Frontal cortex (tissue), 4 donors: Measurements from ENCODE around the gene PRSS8. TPM values are rescaled to one million over a fixed set of nuclear protein-coding genes. Genes with fewer than 3 reads are reported as not detected.
A peak's percentile ranks its signal among the peaks of the same experiment; 100 is the strongest.

Experiments used
- DNase-seq, 2 donors: peaks; one replicate each; pipeline ENCODE4 v3.0.0; 2012; ENCODE audit warnings: low spot score in 2 of 2
- FAIRE-seq: peaks from 2 replicates; lab custom pipeline; 2012; peaks lifted over from hg19 to GRCh38; lab: Jason Lieb, UNC
- total RNA-seq: library from RNA; depleted of rRNA; stranded (reverse); fragments of >200 nt; gene quantifications from one replicate; pipeline ENCODE4 v1.2.3, GENCODE V29; 2014
- donor health status: control.
- donor health status: control.
- donor health status: control.

Gene PRSS8
- total RNA-seq, 1 donor from 2014 or later: not detected

DNA sequence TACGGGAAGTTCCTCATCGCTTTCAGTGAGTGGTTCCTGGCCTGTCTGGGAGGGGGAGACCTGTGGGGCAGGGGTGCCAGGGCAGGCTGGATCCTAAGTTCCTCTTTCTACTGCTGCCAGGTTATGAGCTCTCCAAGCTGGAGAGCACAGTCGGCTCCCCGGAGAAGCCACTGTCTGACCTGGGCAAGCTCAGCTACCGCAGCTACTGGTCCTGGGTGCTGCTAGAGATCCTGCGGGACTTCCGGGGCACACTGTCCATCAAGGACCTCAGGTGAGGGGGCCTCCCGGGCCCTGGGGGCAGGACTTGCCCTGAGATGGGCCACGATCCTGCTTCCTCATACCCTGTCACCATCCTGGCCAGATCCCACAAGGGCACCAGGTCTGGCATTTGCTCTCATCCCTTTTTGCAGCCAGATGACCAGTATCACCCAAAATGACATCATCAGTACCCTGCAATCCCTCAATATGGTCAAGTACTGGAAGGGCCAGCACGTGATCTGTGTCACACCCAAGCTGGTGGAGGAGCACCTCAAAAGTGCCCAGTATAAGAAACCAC is 5.1 kb downstream of the PRSS8 start:
- no peak for FAIRE-seq

GRCh38 chr16:31129568-31130335 is 5.8 kb downstream of the PRSS8 start:
- peak in 1 of 2 donors; percentile 59 for DNase-seq
- FAIRE-seq: no peak

More for the DNA sequence above, 5.1 kb downstream of the PRSS8 start:
- DNase-seq: no peak

GRCh38 chr16:31128711-31129567 is 6.6 kb downstream of the PRSS8 start:
- peak in 1 of 2 donors; percentile 70 for DNase-seq
- no peak for FAIRE-seq

DNA sequence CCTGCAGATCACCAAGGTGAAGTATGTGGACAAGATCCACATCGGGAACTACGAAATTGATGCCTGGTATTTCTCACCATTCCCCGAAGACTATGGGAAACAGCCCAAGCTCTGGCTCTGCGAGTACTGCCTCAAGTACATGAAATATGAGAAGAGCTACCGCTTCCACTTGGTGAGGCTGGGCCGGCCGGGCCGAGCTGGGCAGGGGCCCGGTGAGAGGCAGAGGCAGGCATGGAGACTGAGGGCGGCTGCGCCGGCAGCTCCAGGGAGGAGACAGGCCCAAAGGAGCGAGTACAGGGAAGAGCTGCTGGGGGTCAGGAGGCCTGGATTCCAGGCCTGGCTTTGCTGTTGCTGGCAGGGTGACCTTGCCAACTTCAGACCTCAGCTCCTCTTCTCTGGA is 8.3 kb downstream of the PRSS8 start:
- FAIRE-seq: no peak
- DNase-seq: no peak

DNA sequence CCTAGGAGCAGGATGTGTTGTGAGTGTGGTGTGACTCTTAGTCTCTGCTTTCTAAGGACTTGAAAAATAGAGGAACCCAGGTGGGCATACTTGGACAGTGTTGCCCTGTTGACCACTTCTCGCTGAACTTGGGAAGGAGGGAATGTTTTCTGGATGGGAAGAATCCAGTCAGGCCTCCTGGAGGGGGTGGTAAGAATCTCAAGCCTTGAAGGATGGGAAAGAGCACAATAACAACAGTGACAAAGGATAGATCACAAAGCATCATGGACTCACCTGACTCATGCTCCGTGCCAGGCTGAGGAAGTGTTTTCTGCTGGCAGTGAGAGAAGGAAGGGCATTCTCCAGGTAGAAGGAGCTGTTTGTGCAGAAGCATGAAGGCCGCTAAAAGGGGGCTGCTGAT is 9.7 kb downstream of the PRSS8 start:
- DNase-seq (no peak), FAIRE-seq (no peak)

GRCh38 chr16:31120129-31120528 is 15.4 kb downstream of the PRSS8 start:
- FAIRE-seq (no peak), DNase-seq (no peak)

GRCh38 chr16:31118223-31119155 is 17.0 kb downstream of the PRSS8 start:
- FAIRE-seq (no peak), DNase-seq (no peak)

GRCh38 chr16:31117384-31118222 is 17.9 kb downstream of the PRSS8 start, which contains the start of gene KAT8:
Gene KAT8, plus strand, starts transcription at chr16:31117664. Its CDS starts 18 bp downstream, at chr16:31117682.
- DNase-seq (peak; percentile 97 to 98), FAIRE-seq (no peak)

GRCh38 chr16:31114468-31114867 is 21.1 kb downstream of the PRSS8 start:
- no peak for DNase-seq
- FAIRE-seq: no peak

DNA sequence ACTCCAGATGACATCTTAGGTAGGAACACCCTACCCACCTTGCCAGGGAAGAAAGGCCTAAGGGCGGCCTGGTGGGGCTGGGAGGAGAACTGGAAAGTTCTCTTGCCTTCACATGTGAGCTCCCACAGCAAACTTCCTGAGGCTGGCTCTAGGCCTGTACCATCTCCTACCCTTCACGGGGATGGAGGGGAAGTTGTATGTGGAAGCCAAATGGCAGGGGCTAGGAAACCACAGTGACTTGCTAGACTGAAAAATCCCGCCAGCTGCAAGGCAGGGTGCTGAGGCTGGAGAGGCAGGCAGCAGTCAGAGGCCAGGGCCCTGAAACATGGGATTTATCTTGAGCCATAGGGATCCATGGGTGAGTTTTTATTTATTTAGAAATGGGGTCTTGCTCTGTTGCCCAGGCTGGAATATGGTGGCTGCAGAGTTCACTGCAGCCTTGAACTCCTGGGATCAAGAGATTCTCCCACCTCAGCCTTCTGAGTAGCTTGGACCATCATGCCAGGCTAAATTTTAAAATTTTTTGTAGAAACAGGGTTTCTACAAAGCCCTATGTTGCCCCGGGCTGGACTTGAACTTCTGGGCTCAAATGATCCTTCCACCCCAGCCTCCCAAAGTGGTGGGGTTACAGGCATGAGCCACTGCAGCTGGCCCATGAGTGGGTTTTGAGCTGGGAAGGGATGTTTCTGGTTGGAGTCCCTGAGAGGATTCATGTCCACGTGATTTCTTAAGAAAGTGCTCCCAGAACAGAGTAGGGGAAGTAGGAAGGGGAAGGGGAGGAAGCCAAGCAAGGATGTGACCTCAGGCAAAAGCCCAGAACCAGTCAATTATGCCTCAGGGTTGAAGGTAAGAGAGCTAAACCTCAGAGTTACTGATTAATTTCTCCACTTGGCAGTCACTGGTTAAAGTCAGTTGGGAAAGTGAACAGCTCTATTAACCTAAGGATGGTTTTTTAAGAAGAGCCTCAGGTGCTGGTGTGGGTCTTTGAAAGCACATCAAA is 22.1 kb downstream of the PRSS8 start:
- DNase-seq (no peak), FAIRE-seq (no peak)

GRCh38 chr16:31112711-31113110 is 22.8 kb downstream of the PRSS8 start:
- DNase-seq (no peak), FAIRE-seq (no peak)

- FAIRE-seq: no peak
- no peak for DNase-seq
Measured at GRCh38 chr16:31111881-31112466, 23.6 kb downstream of the PRSS8 start.

DNA sequence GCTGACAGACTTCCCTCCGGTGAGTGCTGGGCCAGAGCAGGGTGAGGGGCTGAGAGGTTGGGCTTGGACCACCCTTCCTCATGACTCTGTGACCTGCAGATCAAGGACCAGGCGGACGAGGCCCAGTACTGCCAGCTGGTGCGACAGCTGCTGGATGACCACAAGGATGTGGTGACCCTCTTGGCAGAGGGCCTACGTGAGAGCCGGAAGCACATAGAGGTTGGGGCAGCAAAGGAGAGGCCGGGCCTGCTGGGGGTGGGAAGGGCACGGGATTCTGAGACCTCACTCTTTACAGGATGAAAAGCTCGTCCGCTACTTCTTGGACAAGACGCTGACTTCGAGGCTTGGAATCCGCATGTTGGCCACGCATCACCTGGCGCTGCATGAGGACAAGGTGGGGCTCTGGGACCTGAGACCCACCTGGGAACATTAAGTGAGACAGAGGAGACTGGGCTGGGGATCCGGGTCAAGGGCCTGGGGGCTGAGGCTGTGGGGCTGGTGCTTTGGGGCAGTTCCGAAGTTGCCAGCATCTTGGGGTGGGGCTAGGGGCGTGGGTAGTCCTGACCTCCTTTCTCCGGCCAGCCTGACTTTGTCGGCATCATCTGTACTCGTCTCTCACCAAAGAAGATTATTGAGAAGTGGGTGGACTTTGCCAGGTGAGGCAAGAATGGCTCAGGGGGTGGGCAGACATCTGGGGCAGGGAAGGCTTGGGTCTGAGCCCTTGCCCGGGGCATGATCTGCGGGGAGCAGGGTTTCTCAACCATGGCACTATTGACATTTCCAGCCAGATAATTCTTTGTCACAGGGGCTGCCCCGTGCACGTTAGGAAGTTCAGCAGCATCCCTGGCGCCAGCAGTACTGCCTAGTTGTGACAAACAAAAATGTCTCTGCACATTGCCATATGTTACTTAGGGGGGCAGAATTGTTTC is 25.2 kb downstream of the PRSS8 start:
- DNase-seq (no peak), FAIRE-seq (no peak)

GRCh38 chr16:31109622-31110021 is 25.9 kb downstream of the PRSS8 start:
- no peak for FAIRE-seq

DNA sequence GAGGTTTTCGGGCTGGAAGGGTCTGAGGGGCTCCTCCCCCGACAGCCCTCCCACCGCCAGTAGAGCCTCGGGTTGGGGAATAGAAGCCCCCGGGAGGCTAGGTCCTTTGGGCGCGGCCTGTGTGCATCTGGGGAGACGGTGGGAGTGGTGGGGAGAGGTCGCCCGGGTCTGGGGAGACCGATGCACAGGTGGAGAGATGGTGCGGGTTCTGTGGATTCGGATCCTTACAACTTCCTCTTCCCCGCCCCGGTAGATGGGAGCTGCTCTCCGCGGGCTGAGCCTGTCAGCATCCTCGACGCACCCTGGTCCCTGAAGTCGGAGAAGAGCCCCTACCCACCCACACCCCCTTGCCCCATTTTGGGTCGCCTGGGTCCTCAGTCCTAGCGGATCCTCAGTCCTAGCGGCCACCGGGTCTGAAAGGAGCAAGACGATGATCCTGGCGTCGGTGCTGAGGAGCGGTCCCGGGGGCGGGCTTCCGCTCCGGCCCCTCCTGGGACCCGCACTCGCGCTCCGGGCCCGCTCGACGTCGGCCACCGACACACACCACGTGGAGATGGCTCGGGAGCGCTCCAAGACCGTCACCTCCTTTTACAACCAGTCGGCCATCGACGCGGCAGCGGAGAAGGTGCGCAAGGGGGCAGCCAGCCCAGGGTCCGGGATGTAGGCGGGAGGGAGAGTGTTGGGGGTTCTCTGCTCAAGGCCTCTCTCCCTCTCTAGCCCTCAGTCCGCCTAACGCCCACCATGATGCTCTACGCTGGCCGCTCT is 26.6 kb downstream of the PRSS8 start:
- no peak for FAIRE-seq
- DNase-seq: no peak

More at GRCh38 chr16:31109622-31110021, 25.9 kb downstream of the PRSS8 start:
- no peak for DNase-seq
